HG03060 (cell line): ENCODE measurements around the gene MAGEA6.
"Not testable (repeated sequence)": the region's sequence is repeated elsewhere in the genome, so short reads cannot be mapped to it uniquely, and the experiment has no call there.

Experiments
- ATAC-seq: cut with Tn5 transposase; IDR thresholded peaks from one replicate; pipeline ENCODE4 v1.9.1; 2021; ENCODE audit warnings: low read depth, moderate number of reproducible peaks; ENCODE audit not compliant: unreplicated experiment

The MAGEA6 gene

DNA sequence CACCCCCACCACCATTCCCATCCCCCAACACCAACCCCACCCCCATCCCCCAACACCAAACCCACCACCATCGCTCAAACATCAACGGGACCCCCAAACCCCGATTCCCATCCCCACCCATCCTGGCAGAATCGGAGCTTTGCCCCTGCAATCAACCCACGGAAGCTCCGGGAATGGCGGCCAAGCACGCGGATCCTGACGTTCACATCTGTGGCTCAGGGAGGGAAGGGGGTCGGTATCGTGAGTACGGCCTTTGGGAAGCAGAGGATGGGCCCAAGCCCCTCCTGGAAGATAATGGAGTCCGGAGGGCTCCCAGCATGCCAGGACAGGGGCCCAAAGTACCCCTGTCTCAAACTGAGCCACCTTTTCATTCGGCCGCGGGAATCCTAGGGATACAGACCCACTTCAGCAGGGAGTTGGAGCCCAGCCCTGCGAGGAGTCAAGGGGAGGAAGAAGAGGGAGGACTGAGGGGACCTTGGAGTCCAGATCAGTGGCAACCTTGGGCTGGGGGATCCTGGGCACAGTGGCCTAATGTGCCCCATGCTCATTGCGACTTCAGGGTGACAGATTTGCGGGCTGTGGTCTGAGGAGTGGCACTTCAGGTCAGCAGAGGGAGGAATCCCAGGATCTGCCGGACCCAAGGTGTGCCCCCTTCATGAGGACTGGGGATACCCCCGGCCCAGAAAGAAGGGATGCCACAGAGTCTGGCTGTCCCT is 35.2 kb downstream of the MAGEA6 start:
- ATAC-seq: not testable (repeated sequence)

DNA sequence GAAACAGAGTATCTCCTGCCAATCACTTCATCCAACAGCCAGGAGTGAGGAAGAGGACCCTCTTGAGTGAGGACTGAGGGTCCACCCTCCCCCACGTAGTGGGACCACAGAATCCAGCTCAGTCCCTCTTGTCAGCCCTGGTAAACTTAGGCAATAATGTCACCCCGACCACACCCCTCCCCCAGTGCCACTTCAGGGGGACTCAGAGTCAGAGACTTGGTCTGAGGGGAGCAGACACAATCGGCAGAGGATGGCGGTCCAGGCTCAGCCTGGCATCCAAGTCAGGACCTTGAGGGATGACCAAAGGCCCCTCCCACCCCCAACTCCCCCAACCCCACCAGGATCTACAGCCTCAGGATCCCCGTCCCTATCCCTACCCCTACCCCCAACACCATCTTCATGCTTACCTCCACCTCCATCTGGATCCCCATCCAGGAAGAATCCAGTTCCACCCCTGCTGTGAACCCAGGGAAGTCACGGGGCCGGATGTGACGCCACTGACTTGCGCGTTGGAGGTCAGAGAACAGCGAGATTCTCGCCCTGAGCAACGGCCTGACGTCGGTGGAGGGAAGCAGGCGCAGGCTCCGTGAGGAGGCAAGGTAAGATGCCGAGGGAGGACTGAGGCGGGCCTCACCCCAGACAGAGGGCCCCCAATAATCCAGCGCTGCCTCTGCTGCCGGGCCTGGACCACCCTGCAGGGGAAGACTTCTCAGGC is 36.1 kb downstream of the MAGEA6 start, which contains the start of the genes CSAG1 and MAGEA12:
Gene CSAG1 (minus strand): TSS at position 461 of the 715 bp plus-strand sequence. CDS start 1,261 bp downstream, outside the sequence.
Gene MAGEA12 (plus strand): TSS at position 497 of the 715 bp plus-strand sequence. CDS start 2,405 bp downstream, outside the sequence.
- no peak for ATAC-seq

DNA sequence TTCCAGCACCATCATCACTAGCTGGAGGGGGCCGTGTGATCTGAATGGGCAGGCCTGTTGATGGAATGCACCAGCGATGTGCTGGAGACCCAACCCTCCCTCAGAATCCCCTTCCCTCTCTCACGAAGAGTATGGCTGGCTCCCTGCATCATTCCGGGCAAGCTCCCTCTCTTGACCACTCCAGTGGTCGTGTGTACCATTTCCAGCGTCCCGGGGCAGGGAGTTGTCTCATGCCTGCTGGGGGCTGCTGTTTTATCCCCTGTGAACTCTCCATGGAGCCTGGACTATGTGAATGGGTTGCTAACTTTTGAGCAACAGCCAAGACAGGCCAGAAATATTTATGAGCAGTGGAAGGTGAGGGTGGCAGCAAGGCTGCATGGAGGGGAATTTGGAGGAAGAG is 44.1 kb downstream of the MAGEA6 start:
- no peak for ATAC-seq
